Measurements from ENCODE around the gene DIPK1B.
"Not testable (repeated sequence)": the region's sequence is repeated elsewhere in the genome, so short reads cannot be mapped to it uniquely, and the experiment has no call there.

DIPK1B gene

DNA sequence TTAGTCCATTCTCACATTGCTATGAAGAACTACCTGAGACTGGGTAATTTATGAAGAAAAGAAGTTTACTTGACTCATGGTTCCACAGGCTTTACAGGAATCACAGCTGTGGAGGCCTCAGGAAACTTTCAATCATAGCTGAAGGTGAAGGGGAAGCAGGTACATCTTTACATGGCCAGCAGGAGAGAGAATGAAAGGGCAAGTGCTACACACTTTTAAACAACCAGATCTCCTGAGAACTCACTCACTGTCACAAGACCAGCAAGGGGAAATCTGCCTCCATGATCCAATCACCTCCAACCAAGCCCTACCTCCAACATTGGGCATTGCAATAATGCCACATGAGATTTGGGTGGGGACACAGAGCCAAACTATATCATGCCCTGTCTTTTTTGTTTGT lies 39.4 kb downstream of the DIPK1B start:
- TF ChIP-seq, protein P1, sequence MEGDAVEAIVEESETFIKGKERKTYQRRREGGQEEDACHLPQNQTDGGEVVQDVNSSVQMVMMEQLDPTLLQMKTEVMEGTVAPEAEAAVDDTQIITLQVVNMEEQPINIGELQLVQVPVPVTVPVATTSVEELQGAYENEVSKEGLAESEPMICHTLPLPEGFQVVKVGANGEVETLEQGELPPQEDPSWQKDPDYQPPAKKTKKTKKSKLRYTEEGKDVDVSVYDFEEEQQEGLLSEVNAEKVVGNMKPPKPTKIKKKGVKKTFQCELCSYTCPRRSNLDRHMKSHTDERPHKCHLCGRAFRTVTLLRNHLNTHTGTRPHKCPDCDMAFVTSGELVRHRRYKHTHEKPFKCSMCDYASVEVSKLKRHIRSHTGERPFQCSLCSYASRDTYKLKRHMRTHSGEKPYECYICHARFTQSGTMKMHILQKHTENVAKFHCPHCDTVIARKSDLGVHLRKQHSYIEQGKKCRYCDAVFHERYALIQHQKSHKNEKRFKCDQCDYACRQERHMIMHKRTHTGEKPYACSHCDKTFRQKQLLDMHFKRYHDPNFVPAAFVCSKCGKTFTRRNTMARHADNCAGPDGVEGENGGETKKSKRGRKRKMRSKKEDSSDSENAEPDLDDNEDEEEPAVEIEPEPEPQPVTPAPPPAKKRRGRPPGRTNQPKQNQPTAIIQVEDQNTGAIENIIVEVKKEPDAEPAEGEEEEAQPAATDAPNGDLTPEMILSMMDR (conservative IDR thresholded peaks at IDR 0.05; ENCODE audit: low read depth, low read length), result no peak
- H3K4me3 ChIP-seq (ENCODE audit: low read length), result no peak overlapping the region
- DNase-seq (ENCODE audit: low read depth), result no peak

DNA sequence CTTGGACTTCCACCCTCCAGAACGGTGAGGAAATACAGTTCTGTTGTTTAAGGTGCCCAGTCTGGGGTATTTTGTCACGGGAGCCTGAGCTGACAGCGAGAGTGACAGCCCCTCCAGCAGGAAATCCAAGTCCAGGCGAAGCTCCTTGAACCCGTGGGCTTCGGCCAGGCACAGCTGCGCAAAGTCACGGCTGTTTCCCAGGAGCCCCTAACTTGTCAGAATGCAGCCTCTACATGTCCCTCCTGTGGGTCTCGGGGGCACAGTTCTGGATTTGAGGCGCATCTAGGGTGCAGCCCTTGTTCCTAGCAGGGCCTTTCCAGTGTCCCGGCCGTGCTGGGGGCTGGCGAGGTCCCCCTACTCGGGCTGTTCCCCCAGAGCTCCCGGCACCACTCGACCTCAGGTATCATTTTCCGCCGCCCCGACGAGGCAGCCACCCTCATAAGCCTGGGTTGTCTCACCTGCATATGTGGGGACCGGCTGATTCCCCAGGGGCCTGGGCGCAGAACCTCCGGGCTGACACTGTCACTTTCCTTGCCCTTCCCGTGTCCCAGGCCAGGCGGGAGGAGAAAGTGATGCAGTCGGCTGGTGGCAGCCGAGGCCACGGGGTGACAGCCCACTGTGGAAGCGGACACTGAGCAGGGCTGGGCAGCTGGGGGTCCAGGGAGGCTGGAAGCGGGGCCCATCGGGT lies 41.1 kb downstream of the DIPK1B start:
- no peak overlapping the region for H3K4me3 ChIP-seq (ENCODE audit: low read length)
- TF ChIP-seq, protein P1 (conservative IDR thresholded peaks at IDR 0.05; ENCODE audit: low read depth, low read length), result no peak
- no peak for DNase-seq (ENCODE audit: low read depth)

DNA sequence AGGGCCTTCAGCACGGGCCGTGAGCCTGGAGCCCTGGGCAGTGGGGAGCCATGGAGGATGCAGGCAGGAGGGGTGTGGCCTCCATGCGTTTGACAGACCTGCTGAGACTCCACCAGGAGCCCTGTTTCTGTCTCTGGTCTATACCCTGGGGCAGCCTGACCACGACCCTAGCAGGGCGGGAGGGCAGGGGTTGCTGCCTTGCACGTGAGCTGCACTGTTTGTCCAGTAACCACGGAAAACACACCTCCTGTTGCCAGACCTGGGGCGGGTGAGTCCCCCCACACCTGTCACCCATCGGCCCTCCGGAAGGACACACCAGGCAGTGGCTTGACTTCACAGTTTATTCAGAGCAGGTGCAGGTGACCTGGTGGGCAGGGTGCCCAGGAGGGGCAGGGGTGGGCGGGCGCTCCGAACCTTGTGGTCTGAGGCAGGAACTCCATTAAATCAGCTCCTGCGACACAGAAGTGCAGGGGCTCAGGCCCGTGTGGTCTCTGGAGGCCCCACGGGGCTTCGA lies 41.7 kb downstream of the DIPK1B start:
- DNase-seq (ENCODE audit: low read depth), result no peak
- TF ChIP-seq, protein P1 (conservative IDR thresholded peaks at IDR 0.05; ENCODE audit: low read depth, low read length), result no peak
- no peak overlapping the region for H3K4me3 ChIP-seq (ENCODE audit: low read length)

DNA sequence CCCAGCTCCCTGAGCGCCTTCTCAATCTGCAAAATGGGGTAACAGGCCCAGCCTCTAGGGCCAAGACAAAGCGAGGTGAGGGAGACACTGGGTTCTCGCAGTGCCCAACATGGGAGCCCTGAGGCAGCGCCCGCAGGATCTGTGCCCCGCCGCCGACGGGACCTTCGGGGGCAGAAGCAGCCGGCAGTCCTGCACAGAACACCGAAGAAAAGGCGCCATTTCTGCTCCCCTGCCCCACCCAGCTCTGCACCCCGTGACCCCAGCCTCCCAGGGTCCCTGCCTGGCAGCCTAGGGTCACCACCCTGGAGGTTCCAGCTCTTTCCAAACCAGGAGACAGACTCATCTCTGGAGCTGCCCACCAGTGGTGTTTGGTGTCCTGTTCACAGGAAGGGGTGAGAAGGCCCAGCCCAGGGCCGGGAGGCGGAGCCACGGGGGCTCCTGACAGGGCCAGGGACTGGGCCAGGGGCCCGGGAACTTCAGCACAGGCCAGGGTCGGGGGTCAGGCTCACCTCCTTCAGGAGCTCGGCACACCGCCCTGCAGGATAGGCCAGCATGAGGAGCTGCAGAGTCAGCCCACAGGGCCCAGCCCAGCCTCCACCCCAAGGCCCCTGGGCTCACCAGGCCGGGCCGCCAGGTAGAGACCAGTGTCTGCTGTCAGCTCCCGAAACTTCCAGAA lies 42.4 kb downstream of the DIPK1B start:
- TF ChIP-seq, protein P1 (conservative IDR thresholded peaks at IDR 0.05; ENCODE audit: low read depth, low read length), result no peak
- H3K4me3 ChIP-seq (ENCODE audit: low read length), result no peak overlapping the region

DNA sequence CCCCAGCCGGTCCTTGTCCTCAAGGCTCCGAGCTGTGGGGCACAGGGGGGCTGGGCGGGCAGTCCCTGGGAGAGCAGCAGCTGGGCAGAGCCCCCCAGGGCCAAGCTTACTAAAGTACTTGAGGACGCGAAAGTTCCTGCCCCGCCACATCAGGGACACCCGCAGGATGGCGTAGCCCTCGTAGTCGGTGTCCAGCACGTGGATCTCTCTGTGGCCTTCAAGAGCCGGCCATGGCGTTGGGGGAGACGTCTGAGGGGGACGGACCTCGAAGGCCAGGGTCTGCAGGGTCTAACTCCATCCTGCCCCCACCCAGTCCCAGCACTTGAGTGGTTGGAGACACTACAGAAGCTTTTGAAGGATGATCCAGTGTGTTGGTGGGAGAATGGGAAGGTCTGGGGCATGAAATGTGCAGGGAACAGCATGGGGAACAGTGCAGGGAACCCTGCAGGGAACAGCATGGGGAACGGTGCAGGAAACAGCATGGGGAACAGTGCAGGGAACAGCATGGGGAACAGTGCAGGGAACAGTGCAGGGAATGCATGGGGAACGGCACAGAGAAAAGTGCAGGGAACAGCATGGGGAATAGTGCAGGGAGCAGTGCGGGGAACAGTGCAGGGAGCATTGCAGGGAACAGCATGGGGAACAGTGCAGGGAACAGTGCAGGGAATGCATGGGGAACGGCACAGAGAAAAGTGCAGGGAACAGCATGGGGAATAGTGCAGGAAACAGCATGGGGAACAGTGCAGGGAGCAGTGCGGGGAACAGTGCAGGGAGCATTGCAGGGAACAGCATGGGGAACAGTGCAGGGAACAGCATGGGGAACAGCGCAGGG lies 43.1 kb downstream of the DIPK1B start:
- H3K4me3 ChIP-seq (ENCODE audit: low read length); DNase-seq (ENCODE audit: low read depth): not testable (repeated sequence)

More for the DNA sequence above, 42.4 kb downstream of the DIPK1B start:
- no peak for DNase-seq (ENCODE audit: low read depth)

DNA sequence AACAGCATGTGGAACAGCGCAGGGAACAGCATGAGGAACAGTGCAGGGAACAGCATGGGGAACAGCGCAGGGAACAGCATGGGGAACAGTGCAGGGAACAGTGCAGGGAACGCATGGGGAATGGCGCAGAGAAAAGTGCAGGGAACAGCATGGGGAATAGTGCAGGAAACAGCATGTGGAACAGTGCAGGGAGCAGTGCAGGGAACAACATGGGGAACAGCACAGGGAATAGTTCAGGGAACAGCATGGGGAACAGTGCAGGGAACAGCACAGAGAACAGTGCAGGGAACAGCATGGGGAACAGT lies 43.7 kb downstream of the DIPK1B start:
- DNase-seq (ENCODE audit: low read depth), result no peak
- H3K4me3 ChIP-seq (ENCODE audit: low read length), result no peak overlapping the region
- TF ChIP-seq, protein P1 (conservative IDR thresholded peaks at IDR 0.05; ENCODE audit: low read depth, low read length), result no peak

DNA sequence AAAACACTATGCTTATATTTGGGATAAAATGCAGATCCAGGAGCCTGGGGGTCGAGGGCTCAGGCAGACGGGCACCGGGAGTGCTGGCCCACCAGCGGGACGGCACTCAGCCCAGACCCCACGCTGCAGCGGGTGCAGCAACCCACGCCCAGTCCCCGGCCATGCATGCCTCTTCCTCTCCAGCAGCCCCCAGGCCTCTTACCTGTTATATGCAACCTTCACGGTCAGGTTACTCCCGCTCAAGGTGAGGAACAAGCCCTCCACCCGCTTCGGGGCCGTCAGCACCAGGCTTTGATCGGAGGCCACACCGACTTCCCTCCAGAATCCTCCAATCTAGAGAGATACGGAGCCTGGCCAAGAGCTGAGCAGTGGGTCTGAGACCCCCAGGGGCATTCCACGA lies 44.5 kb downstream of the DIPK1B start:
- no peak overlapping the region for H3K4me3 ChIP-seq (ENCODE audit: low read length)
- TF ChIP-seq, protein P1 (conservative IDR thresholded peaks at IDR 0.05; ENCODE audit: low read depth, low read length), result no peak
- DNase-seq (ENCODE audit: low read depth), result no peak
